ENCODE measurements around the gene AHI1.

Gene AHI1

GRCh38 chr6:135449246-135449645, 48.3 kb downstream of the AHI1 start:
- DNase-seq = no peak

- no peak for DNase-seq
These were observed 57.3 kb downstream of the AHI1 start for GRCh38 chr6:135440087-135440792.

- no peak for DNase-seq
These were observed 58.0 kb downstream of the AHI1 start for GRCh38 chr6:135439549-135439948.

- DNase-seq = no peak
These were observed 58.5 kb downstream of the AHI1 start for GRCh38 chr6:135438907-135439535.

- DNase-seq = no peak
These were observed 62.5 kb downstream of the AHI1 start for GRCh38 chr6:135434991-135435390.

GRCh38 chr6:135434095-135434494, 63.4 kb downstream of the AHI1 start:
- DNase-seq = no peak

GRCh38 chr6:135428078-135428477, 69.5 kb downstream of the AHI1 start:
- no peak for DNase-seq

- no peak for DNase-seq
These were observed 70.7 kb downstream of the AHI1 start for GRCh38 chr6:135426833-135427232.

GRCh38 chr6:135424385-135424784, 73.2 kb downstream of the AHI1 start:
- no peak for DNase-seq

GRCh38 chr6:135423649-135424128, 73.9 kb downstream of the AHI1 start:
- DNase-seq = no peak

GRCh38 chr6:135419162-135419561, 78.4 kb downstream of the AHI1 start:
- DNase-seq = no peak

GRCh38 chr6:135418040-135418760, 79.3 kb downstream of the AHI1 start:
- DNase-seq = no peak

GRCh38 chr6:135412761-135413160, 84.8 kb downstream of the AHI1 start:
- no peak for DNase-seq

GRCh38 chr6:135411849-135412248, 85.7 kb downstream of the AHI1 start:
- DNase-seq = no peak

- no peak for DNase-seq
These were observed 86.2 kb downstream of the AHI1 start for GRCh38 chr6:135411339-135411738.

- no peak for DNase-seq
These were observed 86.7 kb downstream of the AHI1 start for GRCh38 chr6:135410856-135411255.

- DNase-seq = no peak
These were observed 94.0 kb downstream of the AHI1 start for GRCh38 chr6:135403584-135403983.

GRCh38 chr6:135402311-135402710, 95.2 kb downstream of the AHI1 start:
- DNase-seq = no peak

- DNase-seq = no peak
These were observed 100.2 kb downstream of the AHI1 start for GRCh38 chr6:135397172-135397952.

GRCh38 chr6:135395136-135395535, 102.4 kb downstream of the AHI1 start:
- no peak for DNase-seq

GRCh38 chr6:135393289-135393688, 104.3 kb downstream of the AHI1 start:
- DNase-seq = no peak

- no peak for DNase-seq
These were observed 107.1 kb downstream of the AHI1 start for GRCh38 chr6:135390458-135390857.

GRCh38 chr6:135385299-135385698, 112.2 kb downstream of the AHI1 start:
- DNase-seq = no peak
